ENCODE data around the gene SCN11A. TPM values are rescaled to one million over a fixed set of nuclear protein-coding genes. Genes with fewer than 3 reads are reported as not detected.

SCN11A gene
- total and polyA plus RNA-seq, 4 donors, result 0.06 to 0.18 (median 0.11) TPM

DNA sequence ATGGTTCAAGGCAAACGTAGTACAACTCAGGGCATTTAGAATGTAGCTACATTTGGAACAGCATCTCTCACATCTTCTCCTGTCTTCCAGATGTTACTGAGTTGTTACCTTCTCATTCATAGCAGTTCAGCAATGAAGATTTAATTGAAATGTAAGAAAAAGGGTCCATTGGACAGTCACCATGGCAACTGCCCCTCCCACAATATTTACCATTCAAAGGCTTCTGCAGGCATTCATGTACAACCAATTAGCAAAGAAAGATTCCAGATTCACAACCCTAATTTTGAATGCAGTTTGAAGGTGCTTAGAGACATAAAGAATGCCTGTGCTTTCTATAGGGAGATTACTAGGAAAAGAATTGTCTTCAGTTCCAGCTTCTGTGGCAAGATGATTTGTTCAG lies 22.2 kb downstream of the SCN11A start:
- TF ChIP-seq FOXA1 (IDR thresholded peaks at IDR 0.05) (no peak), FOXA2 (IDR thresholded peaks at IDR 0.05) (no peak), TAF1 (conservative IDR thresholded peaks at IDR 0.05) (no peak), SP1 (IDR thresholded peaks at IDR 0.05) (no peak), NR2F2 (IDR thresholded peaks at IDR 0.05) (no peak)
- TF ChIP-seq, protein P1, sequence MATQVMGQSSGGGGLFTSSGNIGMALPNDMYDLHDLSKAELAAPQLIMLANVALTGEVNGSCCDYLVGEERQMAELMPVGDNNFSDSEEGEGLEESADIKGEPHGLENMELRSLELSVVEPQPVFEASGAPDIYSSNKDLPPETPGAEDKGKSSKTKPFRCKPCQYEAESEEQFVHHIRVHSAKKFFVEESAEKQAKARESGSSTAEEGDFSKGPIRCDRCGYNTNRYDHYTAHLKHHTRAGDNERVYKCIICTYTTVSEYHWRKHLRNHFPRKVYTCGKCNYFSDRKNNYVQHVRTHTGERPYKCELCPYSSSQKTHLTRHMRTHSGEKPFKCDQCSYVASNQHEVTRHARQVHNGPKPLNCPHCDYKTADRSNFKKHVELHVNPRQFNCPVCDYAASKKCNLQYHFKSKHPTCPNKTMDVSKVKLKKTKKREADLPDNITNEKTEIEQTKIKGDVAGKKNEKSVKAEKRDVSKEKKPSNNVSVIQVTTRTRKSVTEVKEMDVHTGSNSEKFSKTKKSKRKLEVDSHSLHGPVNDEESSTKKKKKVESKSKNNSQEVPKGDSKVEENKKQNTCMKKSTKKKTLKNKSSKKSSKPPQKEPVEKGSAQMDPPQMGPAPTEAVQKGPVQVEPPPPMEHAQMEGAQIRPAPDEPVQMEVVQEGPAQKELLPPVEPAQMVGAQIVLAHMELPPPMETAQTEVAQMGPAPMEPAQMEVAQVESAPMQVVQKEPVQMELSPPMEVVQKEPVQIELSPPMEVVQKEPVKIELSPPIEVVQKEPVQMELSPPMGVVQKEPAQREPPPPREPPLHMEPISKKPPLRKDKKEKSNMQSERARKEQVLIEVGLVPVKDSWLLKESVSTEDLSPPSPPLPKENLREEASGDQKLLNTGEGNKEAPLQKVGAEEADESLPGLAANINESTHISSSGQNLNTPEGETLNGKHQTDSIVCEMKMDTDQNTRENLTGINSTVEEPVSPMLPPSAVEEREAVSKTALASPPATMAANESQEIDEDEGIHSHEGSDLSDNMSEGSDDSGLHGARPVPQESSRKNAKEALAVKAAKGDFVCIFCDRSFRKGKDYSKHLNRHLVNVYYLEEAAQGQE (IDR thresholded peaks at IDR 0.05), result no peak
- Histone ChIP-seq H3K27me3 (ENCODE audit: control insufficient read depth in 4 of 4, insufficient read depth in 4 of 4, low read length in 3 of 4) (no peaks in the 10 kb centered on the region), H3K4me1 (ENCODE audit: control insufficient read depth in 4 of 4, insufficient read depth in 4 of 4, low read length in 3 of 4) (no peaks in the 10 kb centered on the region), H3K36me3 (ENCODE audit: control insufficient read depth in 4 of 4, insufficient read depth in 3 of 4, low read depth in 1 of 4, low read length in 3 of 4) (no peaks in the 10 kb centered on the region), H3K9ac (ENCODE audit: low read depth in 1 of 2, low read length in 2 of 2) (no peak overlapping the region), H3K9me3 (ENCODE audit: control insufficient read depth in 4 of 4, low read length in 3 of 4) (no peaks in the 10 kb centered on the region), H3K4me3 (ENCODE audit: low read depth in 1 of 3, low read length in 3 of 3) (no peak overlapping the region), H3K27ac (ENCODE audit: low read depth in 1 of 2, low read length in 2 of 2) (no peak overlapping the region)
- DNase-seq (ENCODE audit: low spot score), result no peak
- WGBS, result 97% methylated on average over 1 of the region's 1 CpG

DNA sequence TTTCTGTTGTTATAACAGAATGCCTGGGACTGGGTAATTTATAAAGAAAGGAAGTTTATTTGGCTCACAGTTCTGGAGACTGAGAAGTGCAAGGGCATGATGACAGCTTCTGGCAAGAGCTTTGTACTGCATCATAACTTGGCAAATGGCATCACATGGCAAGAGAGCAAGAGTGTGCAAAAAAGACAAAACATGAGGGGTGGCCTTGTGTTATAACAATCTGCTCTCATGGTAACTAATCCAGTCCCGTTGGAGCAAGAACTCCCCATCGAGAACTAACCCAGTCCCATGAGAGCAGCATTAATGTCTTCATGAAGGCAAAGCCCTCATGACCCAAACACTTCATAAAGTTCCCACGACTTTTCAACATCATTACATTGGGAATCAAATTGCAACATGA lies 23.2 kb downstream of the SCN11A start:
- Histone ChIP-seq H3K36me3 (ENCODE audit: control insufficient read depth in 4 of 4, insufficient read depth in 3 of 4, low read depth in 1 of 4, low read length in 3 of 4) (no peaks in the 10 kb centered on the region), H3K4me3 (ENCODE audit: low read depth in 1 of 3, low read length in 3 of 3) (no peak overlapping the region), H3K27me3 (ENCODE audit: control insufficient read depth in 4 of 4, insufficient read depth in 4 of 4, low read length in 3 of 4) (no peaks in the 10 kb centered on the region), H3K4me1 (ENCODE audit: control insufficient read depth in 4 of 4, insufficient read depth in 4 of 4, low read length in 3 of 4) (no peaks in the 10 kb centered on the region), H3K9ac (ENCODE audit: low read depth in 1 of 2, low read length in 2 of 2) (no peak overlapping the region), H3K9me3 (ENCODE audit: control insufficient read depth in 4 of 4, low read length in 3 of 4) (no peaks in the 10 kb centered on the region), H3K27ac (ENCODE audit: low read depth in 1 of 2, low read length in 2 of 2) (no peak overlapping the region)
- TF ChIP-seq RXRA (IDR thresholded peaks at IDR 0.05), result no peak
- TF ChIP-seq, protein P2, sequence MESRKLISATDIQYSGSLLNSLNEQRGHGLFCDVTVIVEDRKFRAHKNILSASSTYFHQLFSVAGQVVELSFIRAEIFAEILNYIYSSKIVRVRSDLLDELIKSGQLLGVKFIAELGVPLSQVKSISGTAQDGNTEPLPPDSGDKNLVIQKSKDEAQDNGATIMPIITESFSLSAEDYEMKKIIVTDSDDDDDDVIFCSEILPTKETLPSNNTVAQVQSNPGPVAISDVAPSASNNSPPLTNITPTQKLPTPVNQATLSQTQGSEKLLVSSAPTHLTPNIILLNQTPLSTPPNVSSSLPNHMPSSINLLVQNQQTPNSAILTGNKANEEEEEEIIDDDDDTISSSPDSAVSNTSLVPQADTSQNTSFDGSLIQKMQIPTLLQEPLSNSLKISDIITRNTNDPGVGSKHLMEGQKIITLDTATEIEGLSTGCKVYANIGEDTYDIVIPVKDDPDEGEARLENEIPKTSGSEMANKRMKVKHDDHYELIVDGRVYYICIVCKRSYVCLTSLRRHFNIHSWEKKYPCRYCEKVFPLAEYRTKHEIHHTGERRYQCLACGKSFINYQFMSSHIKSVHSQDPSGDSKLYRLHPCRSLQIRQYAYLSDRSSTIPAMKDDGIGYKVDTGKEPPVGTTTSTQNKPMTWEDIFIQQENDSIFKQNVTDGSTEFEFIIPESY (IDR thresholded peaks at IDR 0.05), result no peak
- TF ChIP-seq, protein P1 (IDR thresholded peaks at IDR 0.05), result no peak
- no peak for TF ChIP-seq RAD21 (IDR thresholded peaks at IDR 0.05)
- no peak for TF ChIP-seq YY1 (IDR thresholded peaks at IDR 0.05)
- TF ChIP-seq, protein P3, sequence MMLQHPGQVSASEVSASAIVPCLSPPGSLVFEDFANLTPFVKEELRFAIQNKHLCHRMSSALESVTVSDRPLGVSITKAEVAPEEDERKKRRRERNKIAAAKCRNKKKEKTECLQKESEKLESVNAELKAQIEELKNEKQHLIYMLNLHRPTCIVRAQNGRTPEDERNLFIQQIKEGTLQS (IDR thresholded peaks at IDR 0.05), result no peak
- TF ChIP-seq NR2F2 (IDR thresholded peaks at IDR 0.05), result no peak
- no peak for TF ChIP-seq EGR1 (IDR thresholded peaks at IDR 0.05; ENCODE audit: low read depth in 2 of 2)
- no peak for TF ChIP-seq SP1 (IDR thresholded peaks at IDR 0.05)
- no peak for TF ChIP-seq GABPA (IDR thresholded peaks at IDR 0.05 in 1 of 2, conservative IDR thresholded peaks at IDR 0.05 in 1 of 2)
- TF ChIP-seq, protein P4, sequence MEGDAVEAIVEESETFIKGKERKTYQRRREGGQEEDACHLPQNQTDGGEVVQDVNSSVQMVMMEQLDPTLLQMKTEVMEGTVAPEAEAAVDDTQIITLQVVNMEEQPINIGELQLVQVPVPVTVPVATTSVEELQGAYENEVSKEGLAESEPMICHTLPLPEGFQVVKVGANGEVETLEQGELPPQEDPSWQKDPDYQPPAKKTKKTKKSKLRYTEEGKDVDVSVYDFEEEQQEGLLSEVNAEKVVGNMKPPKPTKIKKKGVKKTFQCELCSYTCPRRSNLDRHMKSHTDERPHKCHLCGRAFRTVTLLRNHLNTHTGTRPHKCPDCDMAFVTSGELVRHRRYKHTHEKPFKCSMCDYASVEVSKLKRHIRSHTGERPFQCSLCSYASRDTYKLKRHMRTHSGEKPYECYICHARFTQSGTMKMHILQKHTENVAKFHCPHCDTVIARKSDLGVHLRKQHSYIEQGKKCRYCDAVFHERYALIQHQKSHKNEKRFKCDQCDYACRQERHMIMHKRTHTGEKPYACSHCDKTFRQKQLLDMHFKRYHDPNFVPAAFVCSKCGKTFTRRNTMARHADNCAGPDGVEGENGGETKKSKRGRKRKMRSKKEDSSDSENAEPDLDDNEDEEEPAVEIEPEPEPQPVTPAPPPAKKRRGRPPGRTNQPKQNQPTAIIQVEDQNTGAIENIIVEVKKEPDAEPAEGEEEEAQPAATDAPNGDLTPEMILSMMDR (IDR thresholded peaks at IDR 0.05; ENCODE audit: low read depth, low read length, missing input control), result no peak
- 78% methylated on average over 3 of the region's 3 CpGs for WGBS
- DNase-seq (ENCODE audit: low spot score), result no peak

Measured in liver (tissue), 9 donors.